Measurements from ENCODE around the gene CHN2.

CHN2 gene

DNA sequence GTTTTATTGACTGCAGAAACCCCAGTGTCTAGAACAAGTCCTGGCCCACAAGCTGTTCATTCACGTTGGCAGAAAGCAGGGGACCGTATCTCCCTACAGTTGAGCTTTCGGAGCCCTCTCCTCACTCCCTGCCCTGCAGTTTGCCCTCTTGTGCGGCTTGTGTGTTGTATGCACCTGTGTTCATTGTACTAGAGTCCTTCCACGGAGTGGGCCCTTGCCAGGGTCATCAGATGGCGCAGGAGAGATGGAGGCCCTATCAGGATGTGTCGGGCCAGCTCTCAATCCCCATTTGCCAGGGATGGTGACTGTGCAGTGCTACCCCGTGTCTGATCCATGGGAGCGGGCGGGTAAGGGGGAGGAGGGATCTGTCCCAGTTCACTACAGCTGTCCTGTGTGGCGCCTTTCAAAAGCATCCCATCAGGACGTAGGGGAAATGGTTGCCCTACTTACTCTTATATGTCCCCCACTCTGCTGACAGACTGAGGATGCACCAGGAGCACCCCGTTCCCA, 291.7 kb downstream of the CHN2 start:
- no peak overlapping the region for H3K4me3 Mint-ChIP-seq
- H3K4me1 Mint-ChIP-seq = no peaks in the 10 kb centered on the region
- no peak overlapping the region for H3K27ac Mint-ChIP-seq
- CTCF ChIA-PET = no interaction called here
- no peaks in the 10 kb centered on the region for H3K36me3 Mint-ChIP-seq
- H3K9me3 Mint-ChIP-seq = no peaks in the 10 kb centered on the region
- DNase-seq = no peak
- H3K27me3 Mint-ChIP-seq = peaks cover 10% of the 10 kb centered on the region

DNA sequence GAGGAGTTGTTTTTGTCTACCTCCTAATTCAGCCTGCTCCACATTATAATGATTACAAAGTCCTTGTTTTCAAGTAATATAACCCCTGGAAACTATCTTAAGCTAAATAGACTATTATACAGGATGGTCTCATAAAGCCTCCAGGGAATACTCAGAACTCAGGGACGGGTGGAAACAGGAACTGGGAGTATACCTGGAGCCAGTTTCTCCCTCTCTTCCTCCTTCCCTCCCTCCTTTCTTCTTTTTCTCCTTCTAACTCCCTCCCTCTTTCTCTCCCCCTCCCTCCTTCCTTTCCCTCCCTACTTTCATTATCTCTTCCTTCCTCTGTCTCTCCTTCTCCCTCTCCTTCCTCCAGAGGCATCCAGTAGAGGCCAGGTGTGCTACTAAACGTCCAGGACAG, 292.8 kb downstream of the CHN2 start:
- peaks cover 10% of the 10 kb centered on the region for H3K27me3 Mint-ChIP-seq

DNA sequence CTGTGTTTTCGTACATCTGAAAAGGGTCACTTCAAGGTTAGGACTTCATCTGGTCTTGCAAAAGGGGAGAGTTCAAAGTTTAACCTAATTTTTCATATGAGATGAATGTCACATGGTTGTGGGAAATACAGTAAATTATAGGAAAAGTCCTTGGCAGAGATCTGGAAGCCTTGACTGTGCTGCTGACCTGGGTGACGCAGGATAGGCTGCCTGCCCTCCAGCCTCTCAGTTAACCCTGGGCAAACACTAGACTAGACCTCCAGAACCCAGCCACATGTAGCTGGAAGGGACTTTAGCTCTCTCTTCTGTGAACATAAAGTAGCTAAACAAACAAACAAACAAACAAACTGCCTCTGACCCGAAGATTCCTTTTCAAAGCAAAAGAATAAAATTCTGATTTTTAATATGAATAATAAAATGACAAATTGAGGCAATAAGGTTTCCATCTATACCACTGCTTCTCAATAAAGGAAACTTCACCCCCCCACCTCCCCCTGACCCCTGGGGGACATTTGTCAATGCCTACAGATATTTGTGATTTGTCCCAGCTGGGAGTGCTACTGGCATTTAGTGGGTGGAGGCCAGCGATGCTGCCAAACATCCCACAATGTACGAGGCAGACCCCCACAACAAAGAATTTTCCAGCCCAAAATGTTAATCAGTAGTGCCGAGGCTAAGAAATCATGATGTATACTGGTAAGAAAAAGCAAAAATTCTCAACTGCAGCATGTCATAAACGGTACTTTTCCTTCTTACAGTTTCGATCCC, 293.8 kb downstream of the CHN2 start:
- no peak overlapping the region for H3K27ac Mint-ChIP-seq

More for the DNA sequence above, 292.8 kb downstream of the CHN2 start:
- Mint-ChIP-seq H3K27ac (no peak overlapping the region), H3K4me1 (no peaks in the 10 kb centered on the region), H3K36me3 (no peaks in the 10 kb centered on the region), H3K4me3 (no peak overlapping the region), H3K9me3 (no peaks in the 10 kb centered on the region)
- no peak for DNase-seq
- CTCF ChIA-PET = interaction anchor here (1.0 kb wide), 1 partner anchor 13 kb away, joined by 3 read pairs; no protein-coding TSS in a partner anchor

DNA sequence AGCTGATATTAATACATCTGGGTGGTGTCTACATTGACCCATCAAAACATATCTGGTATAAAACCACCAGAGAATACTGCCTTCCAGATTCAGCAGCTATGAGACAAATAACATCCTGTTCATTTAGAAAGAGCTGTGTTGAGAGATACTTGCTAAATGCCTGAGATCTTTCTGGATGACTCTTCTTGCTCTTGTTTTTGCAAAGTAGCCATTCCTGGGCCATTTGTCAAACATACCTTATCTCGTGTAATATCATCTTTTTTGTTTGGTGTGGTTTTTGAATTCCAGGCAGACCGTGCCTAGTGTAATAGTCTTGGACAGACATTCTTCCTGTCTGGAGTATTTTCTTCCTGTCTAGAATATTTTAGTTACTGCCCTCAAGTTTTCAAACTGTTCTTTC, 294.4 kb downstream of the CHN2 start:
- CTCF ChIA-PET = no interaction called here
- Mint-ChIP-seq H3K4me1 (no peaks in the 10 kb centered on the region), H3K27me3 (peaks cover 10% of the 10 kb centered on the region), H3K27ac (no peak overlapping the region), H3K9me3 (no peaks in the 10 kb centered on the region), H3K4me3 (no peak overlapping the region), H3K36me3 (no peaks in the 10 kb centered on the region)
- no peak for DNase-seq

More for the DNA sequence above, 293.8 kb downstream of the CHN2 start:
- H3K4me1 Mint-ChIP-seq = no peaks in the 10 kb centered on the region
- CTCF ChIA-PET = interaction anchor here (1.0 kb wide), 1 partner anchor 12 kb away, joined by 3 read pairs; no protein-coding TSS in a partner anchor
- H3K27me3 Mint-ChIP-seq = peaks cover 10% of the 10 kb centered on the region
- no peaks in the 10 kb centered on the region for H3K36me3 Mint-ChIP-seq
- no peaks in the 10 kb centered on the region for H3K9me3 Mint-ChIP-seq
- H3K4me3 Mint-ChIP-seq = no peak overlapping the region
- no peak for DNase-seq

DNA sequence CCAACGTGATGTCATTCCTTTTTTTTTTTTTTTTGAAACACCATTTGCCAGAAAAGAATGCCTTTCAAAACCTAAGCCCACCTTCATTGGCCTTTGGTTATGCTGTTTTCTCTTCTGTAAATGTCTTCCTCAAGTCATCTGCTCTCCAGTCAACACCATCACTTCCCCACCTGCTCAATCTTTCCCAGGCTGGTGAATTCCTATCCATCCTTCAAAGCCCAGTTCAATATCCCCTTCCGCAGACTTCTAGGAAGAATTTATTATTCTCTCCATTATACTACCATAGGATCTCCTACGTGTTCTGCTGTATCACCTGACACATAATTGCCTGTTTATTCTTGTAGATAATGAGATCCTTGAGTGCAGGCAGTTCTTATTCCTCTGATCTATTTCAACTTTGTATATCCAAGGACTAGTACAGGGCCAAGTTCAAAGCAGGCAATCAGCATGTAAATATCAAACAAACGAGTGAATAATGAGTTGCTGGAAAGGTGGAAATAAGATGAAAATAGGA, 295.6 kb downstream of the CHN2 start:
- Mint-ChIP-seq H3K27ac (no peak overlapping the region), H3K36me3 (no peaks in the 10 kb centered on the region), H3K4me3 (no peak overlapping the region), H3K27me3 (peaks cover 10% of the 10 kb centered on the region), H3K4me1 (no peaks in the 10 kb centered on the region), H3K9me3 (no peaks in the 10 kb centered on the region)
- CTCF ChIA-PET = no interaction called here
- no peak for DNase-seq

DNA sequence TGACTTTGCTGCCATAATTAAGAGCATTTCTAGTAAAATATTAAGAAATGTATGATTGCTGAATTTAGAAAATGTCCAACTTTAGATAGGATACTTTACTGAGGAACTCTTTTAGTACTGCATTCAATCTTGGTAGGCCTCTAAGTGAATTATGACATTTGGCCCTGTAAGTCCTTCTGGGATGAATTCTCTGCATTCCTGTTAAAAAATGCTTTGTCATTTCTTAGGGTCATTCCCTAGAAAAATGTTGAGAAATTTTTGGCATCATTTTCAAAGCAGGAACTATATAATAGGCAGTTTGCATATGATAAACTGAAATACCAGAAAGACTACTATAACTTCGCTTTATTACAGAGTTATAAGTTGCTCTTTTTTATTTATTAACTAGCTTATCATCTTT, 299.8 kb downstream of the CHN2 start:
- no peak for DNase-seq
- CTCF ChIA-PET = interaction anchor here (0.7 kb wide), 1 partner anchor 264 kb away, joined by 3 read pairs; no protein-coding TSS in a partner anchor
- Mint-ChIP-seq H3K4me3 (no peak overlapping the region), H3K27me3 (no peaks in the 10 kb centered on the region), H3K9me3 (no peaks in the 10 kb centered on the region), H3K4me1 (no peaks in the 10 kb centered on the region), H3K27ac (no peak overlapping the region), H3K36me3 (no peaks in the 10 kb centered on the region)

DNA sequence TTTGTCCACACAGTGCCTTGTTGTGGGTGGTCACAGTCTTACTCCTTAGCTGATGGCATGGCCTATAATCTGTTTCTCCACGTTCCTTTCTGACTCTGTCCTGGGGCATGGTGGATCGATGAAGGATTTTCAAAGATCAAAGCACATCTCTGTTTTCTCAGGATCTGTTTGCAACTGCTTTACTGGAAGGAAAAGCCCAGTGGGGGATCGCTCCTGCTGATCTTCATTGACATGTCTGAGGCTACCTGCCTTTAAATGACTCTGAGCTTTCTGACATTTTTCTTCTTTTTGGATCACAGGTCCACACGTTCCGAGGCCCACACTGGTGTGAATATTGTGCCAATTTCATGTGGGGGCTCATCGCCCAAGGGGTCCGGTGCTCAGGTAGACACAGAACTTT, 301.1 kb downstream of the CHN2 start:
- Mint-ChIP-seq H3K4me1 (no peaks in the 10 kb centered on the region), H3K36me3 (no peaks in the 10 kb centered on the region), H3K27ac (no peak overlapping the region), H3K27me3 (no peaks in the 10 kb centered on the region), H3K9me3 (no peaks in the 10 kb centered on the region), H3K4me3 (no peak overlapping the region)
- CTCF ChIA-PET = no interaction called here
- DNase-seq = no peak

DNA sequence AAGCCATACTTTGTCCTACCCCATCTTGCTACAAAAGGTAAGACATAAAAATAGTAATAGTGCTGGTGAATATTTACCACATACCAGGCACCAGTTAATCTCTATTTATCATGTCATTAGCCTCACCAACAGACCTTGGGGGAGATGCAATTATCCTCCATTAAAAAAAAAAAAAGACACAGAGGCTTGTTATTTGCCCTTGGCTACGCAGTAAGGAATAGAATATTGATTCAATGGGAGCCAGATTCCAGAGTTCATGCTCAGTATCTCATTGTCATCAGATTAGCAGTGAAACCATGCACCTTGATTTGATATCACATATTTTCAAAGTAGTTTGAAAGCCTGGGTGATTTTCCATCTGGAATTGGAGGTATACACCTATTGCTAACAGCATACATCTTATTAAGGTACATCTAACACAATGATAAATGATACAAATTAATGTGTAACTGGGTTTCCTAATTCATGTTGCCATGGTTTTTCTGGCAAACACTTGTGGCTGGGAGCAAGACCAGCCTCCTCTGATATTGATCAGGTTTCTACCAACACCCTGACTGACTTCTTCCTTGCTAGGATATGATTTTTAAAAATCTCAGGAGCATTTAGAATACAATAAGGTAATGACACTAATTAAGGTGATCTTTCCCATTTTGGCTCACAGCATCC, 301.9 kb downstream of the CHN2 start:
- Mint-ChIP-seq H3K27me3 (no peaks in the 10 kb centered on the region), H3K36me3 (no peaks in the 10 kb centered on the region), H3K27ac (no peak overlapping the region), H3K4me3 (no peak overlapping the region), H3K9me3 (no peaks in the 10 kb centered on the region), H3K4me1 (no peaks in the 10 kb centered on the region)
- no peak for DNase-seq
- CTCF ChIA-PET = interaction anchor here (0.6 kb wide), 1 partner anchor 99 kb away, joined by 3 read pairs; no protein-coding TSS in a partner anchor

DNA sequence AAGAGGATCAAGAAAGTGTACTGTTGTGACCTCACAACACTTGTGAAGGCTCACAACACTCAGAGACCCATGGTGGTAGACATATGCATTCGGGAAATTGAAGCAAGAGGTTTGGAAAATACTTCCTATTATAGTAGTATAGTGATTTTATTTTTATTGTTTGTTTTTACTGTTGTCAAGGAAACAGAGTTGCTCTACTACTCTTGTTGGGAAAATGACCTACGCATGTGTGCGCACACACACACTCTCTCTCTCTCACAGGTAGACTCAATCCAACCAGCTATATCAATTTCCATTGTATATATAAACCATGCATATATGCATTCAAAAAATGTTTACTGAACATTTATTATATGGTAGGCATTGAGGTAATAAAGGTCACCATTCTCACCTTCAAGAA, 305.4 kb downstream of the CHN2 start:
- no peak overlapping the region for H3K4me3 Mint-ChIP-seq
- no peaks in the 10 kb centered on the region for H3K4me1 Mint-ChIP-seq
- no peak overlapping the region for H3K27ac Mint-ChIP-seq
- H3K9me3 Mint-ChIP-seq = no peaks in the 10 kb centered on the region
- DNase-seq = no peak
- H3K36me3 Mint-ChIP-seq = no peaks in the 10 kb centered on the region
- no peaks in the 10 kb centered on the region for H3K27me3 Mint-ChIP-seq
- CTCF ChIA-PET = interaction anchor here (0.7 kb wide), 1 partner anchor 12 kb away, joined by 3 read pairs; no protein-coding TSS in a partner anchor

DNA sequence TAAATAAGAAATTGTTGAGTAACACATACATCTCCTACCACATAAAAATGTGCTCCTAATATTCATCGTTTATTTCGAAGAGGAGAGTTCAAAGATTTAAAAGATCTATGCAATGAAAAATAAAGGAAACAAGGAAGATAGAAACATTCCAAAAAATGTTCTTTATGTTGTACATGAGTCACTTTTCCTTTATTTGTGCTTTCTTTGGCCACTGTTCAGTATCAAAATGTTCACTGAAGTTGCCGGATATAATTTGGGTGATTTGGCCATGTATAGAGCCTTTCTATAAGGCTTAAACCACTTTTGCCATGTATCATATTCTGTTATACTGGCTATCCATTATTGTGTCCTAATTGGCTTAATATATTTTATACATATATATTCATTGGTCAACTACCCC, 306.1 kb downstream of the CHN2 start:
- CTCF ChIA-PET = interaction anchor here (0.7 kb wide), 1 partner anchor 13 kb away, joined by 3 read pairs; no protein-coding TSS in a partner anchor
- DNase-seq = no peak
- Mint-ChIP-seq H3K9me3 (no peaks in the 10 kb centered on the region), H3K4me3 (no peak overlapping the region), H3K4me1 (no peaks in the 10 kb centered on the region), H3K27me3 (no peaks in the 10 kb centered on the region), H3K36me3 (no peaks in the 10 kb centered on the region), H3K27ac (no peak overlapping the region)

DNA sequence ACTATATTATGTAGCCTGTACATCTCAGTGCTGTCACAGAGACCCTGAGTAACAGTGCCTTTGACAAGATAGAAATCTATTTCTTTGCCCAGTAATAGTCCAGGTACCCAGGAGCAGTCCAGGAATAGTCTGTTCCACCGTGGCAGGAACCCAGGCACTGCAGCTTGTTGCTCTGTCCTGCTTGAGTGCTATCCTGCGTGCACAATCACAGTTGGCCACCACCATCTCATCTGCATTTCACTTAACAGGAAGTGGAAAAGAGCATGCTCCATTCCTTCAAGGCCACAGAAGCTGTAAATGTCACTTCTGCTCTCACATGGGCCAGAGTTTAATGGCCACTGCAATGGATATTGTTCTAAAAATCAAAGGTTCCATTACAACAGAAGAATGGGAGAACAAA, 307.6 kb downstream of the CHN2 start:
- Mint-ChIP-seq H3K9me3 (no peaks in the 10 kb centered on the region), H3K27me3 (no peaks in the 10 kb centered on the region), H3K4me1 (no peaks in the 10 kb centered on the region), H3K36me3 (no peaks in the 10 kb centered on the region), H3K4me3 (no peak overlapping the region), H3K27ac (no peak overlapping the region)
- DNase-seq = no peak
- CTCF ChIA-PET = no interaction called here

DNA sequence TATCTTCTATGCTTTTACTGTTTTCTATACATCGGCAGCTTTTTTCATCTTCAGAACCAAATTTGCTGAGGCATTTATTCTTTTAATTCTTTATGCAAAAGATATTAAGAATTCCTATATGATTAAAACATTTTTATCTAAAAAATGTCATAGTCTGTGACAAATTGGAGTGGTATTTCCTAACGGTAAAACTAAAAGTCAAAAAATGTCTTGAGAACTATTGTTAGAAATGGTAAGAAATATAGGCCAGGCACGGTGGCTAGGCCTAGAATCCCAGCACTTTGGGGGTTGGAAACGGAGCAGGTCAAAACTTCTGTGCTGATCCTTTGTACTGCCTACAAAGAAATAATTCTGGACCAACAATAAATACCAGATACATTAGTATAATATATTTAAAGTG, 311.4 kb downstream of the CHN2 start:
- no peak overlapping the region for H3K4me3 Mint-ChIP-seq
- H3K36me3 Mint-ChIP-seq = no peaks in the 10 kb centered on the region
- no peaks in the 10 kb centered on the region for H3K4me1 Mint-ChIP-seq
- no peak for DNase-seq
- H3K27me3 Mint-ChIP-seq = no peaks in the 10 kb centered on the region
- CTCF ChIA-PET = no interaction called here
- no peaks in the 10 kb centered on the region for H3K9me3 Mint-ChIP-seq
- no peak overlapping the region for H3K27ac Mint-ChIP-seq

DNA sequence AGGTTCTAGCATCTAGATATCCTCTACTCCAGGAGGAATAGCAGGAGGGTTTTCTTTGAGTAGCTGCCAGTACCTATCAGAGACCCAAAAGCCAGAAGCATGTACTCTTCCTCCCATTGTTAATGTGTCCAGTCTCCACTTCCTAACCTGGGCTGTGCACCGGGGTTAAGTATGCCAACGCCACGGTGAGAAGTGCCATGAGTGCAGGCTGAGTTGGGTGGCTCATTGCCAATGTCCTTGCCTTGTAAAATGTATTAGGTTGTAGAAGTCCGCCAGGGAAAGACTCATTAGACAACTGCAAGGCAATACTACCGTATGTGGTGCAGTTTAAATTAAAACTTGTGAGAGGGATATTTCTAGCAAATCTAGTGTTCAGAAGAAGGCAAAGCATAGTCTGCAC, 314.0 kb downstream of the CHN2 start:
- no peaks in the 10 kb centered on the region for H3K9me3 Mint-ChIP-seq
- no peak for DNase-seq
- no peaks in the 10 kb centered on the region for H3K4me1 Mint-ChIP-seq
- CTCF ChIA-PET = no interaction called here
- no peak overlapping the region for H3K4me3 Mint-ChIP-seq
- H3K27me3 Mint-ChIP-seq = no peaks in the 10 kb centered on the region
- H3K27ac Mint-ChIP-seq = no peak overlapping the region
- H3K36me3 Mint-ChIP-seq = no peaks in the 10 kb centered on the region

DNA sequence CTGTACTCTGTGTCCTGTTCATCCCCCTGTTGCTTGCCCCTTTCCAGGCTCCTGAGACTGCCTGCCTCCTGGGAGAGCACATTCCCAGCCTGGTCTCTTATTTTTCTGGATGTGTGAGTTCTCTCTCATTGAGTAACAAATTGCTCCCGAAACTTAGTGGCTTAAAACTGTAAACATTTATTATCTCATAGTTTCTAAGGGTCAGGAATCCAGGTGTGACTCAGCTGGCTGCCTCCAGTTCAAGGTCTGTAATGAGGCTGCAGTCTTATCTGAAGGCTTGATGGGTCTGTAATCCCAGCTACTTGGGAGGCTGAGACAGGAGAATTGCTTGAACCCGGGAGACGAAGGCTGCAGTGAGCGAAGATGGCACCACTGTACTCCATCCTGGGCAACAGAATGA, 315.5 kb downstream of the CHN2 start:
- CTCF ChIA-PET = no interaction called here

DNA sequence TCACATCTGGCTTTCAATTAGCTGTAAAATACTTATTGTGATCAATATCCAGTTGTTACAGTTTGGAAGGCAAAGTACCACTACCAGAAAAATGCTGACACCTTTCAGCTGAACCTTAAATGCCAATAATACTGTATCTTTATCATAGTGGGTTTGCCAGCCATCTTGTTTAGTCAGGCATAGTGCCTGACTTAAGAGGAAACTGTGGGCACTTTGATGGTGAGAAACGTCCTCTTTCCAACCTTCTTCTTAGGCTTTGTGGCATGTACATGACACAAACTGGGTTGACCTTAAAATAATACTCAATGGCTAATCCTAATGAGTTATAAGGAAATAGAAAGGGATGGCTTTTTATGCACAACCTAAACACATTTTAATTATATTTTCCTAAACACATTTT, 316.8 kb downstream of the CHN2 start:
- no peak overlapping the region for H3K4me3 Mint-ChIP-seq
- DNase-seq = no peak
- CTCF ChIA-PET = no interaction called here
- no peaks in the 10 kb centered on the region for H3K9me3 Mint-ChIP-seq
- H3K4me1 Mint-ChIP-seq = no peaks in the 10 kb centered on the region
- no peaks in the 10 kb centered on the region for H3K36me3 Mint-ChIP-seq
- no peak overlapping the region for H3K27ac Mint-ChIP-seq
- no peaks in the 10 kb centered on the region for H3K27me3 Mint-ChIP-seq

More for the DNA sequence above, 315.5 kb downstream of the CHN2 start:
- no peaks in the 10 kb centered on the region for H3K9me3 Mint-ChIP-seq
- H3K4me3 Mint-ChIP-seq = no peak overlapping the region
- no peaks in the 10 kb centered on the region for H3K27me3 Mint-ChIP-seq
- no peak overlapping the region for H3K27ac Mint-ChIP-seq
- no peak for DNase-seq
- no peaks in the 10 kb centered on the region for H3K36me3 Mint-ChIP-seq
- no peaks in the 10 kb centered on the region for H3K4me1 Mint-ChIP-seq

Data from activated naive CD4-positive, alpha-beta T cell treated with anti-CD3 and anti-CD28 coated beads, Interleukin-2, amount 10 ng/mL, durations not matched to agents 7 days and 5 days (primary cell).